Neutrophil (primary cell): ENCODE measurements around the gene PHLDB2.
"Not testable (repeated sequence)": the region's sequence is repeated elsewhere in the genome, so short reads cannot be mapped to it uniquely, and the experiment has no call there.

ENCODE experiments used
- H3K27ac ChIP-seq: fragments of 200-600 bp; sonication (generic); 2 replicates; pipeline ENCODE4 v1.5.1; 2016; ENCODE audit warnings: mild to moderate bottlenecking, moderate library complexity
- H3K27me3 ChIP-seq: fragments of 200-600 bp; sonication (generic); 2 replicates; pipeline ENCODE4 v1.6.0; 2016; ENCODE audit warnings: mild to moderate bottlenecking
- H3K36me3 ChIP-seq: fragments of 200-600 bp; sonication (generic); 2 replicates; pipeline ENCODE4 v1.5.1; 2017
- H3K4me1 ChIP-seq, 2 experiments: fragments of 200-600 bp in 1 of 2; sonication (generic) in 1 of 2; 1 replicate in 1 of 2; 2 replicates in 1 of 2; pipeline versions ENCODE4 v1.5.1 to v1.6.1; 2013 to 2016; ENCODE audit warnings: low read depth in 1 of 2, low read length in 1 of 2, mild to moderate bottlenecking in 1 of 2, moderate library complexity in 1 of 2; ENCODE audit not compliant: control insufficient read depth in 1 of 2, insufficient read depth in 1 of 2
- H3K4me3 ChIP-seq, 2 experiments: fragments of 200-600 bp in 1 of 2; sonication (generic) in 1 of 2; 1 replicate in 1 of 2; 2 replicates in 1 of 2; pipeline ENCODE4 v1.5.1; 2013 to 2016; ENCODE audit warnings: low read depth in 1 of 2, low read length in 1 of 2, mild to moderate bottlenecking in 1 of 2, moderate library complexity in 1 of 2
- H3K9me3 ChIP-seq: fragments of 200-600 bp; sonication (generic); 2 replicates; pipeline ENCODE4 v1.5.1; 2016
- TF ChIP-seq, protein P1 (sequence below): fragments of 200-600 bp; sonication (generic); IDR thresholded peaks from 2 replicates; pipeline ENCODE4 v1.5.1; 2016; ENCODE audit warnings: antibody characterized with exemption

The PHLDB2 gene

DNA sequence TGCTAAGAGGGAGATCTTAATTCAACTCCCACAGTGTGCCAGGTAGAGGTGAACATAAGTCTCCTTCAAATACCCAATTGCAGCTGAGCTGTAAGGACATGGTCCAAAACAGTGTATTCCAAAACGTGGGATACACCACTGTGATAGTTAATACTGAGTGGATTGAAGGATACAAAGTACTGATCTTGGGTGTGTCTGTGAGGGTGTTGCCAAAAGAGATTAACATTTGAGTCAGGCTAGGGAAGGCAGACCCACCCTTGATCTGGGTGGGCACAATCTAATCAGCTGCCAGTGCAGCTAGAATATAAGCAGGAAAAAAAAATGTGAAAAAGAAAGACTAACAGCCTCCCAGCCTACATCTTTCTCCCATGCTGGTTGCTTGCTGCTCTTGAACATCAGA, 45.1 kb upstream of the PHLDB2 start:
- Histone ChIP-seq H3K27me3 (no peaks in the 10 kb centered on the region), H3K4me3 (no peak overlapping the region), H3K36me3 (no peaks in the 10 kb centered on the region), H3K9me3 (no peaks in the 10 kb centered on the region), H3K27ac (no peak overlapping the region), H3K4me1 (no peaks in the 10 kb centered on the region)
- TF ChIP-seq, protein P1, sequence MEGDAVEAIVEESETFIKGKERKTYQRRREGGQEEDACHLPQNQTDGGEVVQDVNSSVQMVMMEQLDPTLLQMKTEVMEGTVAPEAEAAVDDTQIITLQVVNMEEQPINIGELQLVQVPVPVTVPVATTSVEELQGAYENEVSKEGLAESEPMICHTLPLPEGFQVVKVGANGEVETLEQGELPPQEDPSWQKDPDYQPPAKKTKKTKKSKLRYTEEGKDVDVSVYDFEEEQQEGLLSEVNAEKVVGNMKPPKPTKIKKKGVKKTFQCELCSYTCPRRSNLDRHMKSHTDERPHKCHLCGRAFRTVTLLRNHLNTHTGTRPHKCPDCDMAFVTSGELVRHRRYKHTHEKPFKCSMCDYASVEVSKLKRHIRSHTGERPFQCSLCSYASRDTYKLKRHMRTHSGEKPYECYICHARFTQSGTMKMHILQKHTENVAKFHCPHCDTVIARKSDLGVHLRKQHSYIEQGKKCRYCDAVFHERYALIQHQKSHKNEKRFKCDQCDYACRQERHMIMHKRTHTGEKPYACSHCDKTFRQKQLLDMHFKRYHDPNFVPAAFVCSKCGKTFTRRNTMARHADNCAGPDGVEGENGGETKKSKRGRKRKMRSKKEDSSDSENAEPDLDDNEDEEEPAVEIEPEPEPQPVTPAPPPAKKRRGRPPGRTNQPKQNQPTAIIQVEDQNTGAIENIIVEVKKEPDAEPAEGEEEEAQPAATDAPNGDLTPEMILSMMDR = no peak

DNA sequence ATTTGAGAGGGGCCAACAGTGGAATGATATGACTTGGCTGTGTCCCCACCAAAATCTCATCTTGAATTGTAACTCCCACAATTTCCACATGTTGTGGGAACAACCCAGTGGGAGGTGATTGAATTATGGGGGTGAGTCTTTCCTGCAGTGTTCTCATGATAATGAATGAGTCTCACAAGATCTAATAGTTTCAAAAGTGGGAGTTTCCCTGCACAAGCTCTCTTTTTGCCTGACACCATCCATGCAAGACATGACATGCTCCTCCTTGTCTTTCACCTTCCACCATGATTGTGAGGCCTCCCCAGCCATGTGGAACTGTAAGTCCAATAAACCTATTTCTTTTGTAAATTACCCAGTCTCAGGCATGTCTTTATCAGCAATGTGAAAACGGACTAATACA, 42.3 kb upstream of the PHLDB2 start:
- H3K27ac ChIP-seq, H3K9me3 ChIP-seq, H3K27me3 ChIP-seq, H3K4me1 ChIP-seq, H3K36me3 ChIP-seq, H3K4me3 ChIP-seq: not testable (repeated sequence)

DNA sequence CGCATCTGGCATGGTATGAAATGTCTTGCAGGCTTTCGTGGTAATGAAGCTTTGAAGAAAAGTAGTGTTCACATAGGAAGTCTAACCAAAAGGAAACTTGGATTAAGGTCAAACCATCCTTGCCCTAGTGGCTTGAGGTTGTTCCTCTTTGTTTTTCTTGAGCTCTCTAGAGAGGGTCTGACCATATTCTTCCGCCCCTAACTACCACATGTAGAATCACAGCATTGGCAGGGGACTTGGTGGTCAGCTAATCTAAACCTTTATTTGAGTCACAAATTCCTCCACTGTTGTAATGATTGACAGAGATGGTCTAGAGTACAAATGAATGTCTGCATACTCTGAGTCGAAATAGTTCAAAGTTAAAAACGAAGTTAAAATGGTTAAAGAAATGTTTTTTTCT, 39.1 kb upstream of the PHLDB2 start:
- H3K36me3 ChIP-seq = no peaks in the 10 kb centered on the region
- no peaks in the 10 kb centered on the region for H3K27me3 ChIP-seq

DNA sequence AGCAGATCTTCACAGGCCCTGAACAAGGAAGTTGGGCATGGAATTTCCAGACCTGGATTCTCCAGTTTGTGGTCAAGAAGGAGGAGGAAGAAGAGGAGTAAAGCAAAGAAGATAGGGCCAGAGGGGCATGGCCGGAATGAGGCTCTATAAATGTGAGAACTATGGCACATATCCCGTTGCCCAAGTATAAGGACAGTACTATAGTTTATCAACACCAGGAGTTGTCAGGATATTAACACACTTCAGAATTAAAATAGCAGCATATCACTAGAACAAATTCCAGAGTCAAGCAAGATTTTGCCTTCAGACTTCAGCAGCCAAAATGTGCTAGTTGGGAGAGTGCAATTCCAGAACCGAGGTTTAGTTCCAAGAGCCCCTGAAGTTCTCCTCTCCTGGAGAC, 38.4 kb upstream of the PHLDB2 start:
- Histone ChIP-seq H3K4me3 (no peak overlapping the region), H3K27me3 (no peaks in the 10 kb centered on the region), H3K4me1 (no peaks in the 10 kb centered on the region), H3K36me3 (no peaks in the 10 kb centered on the region), H3K27ac (no peak overlapping the region), H3K9me3 (no peaks in the 10 kb centered on the region)
- TF ChIP-seq, protein P1 = no peak

More for the DNA sequence above, 39.1 kb upstream of the PHLDB2 start:
- no peak overlapping the region for H3K27ac ChIP-seq
- H3K9me3 ChIP-seq = no peaks in the 10 kb centered on the region
- no peak overlapping the region for H3K4me3 ChIP-seq
- TF ChIP-seq, protein P1 = no peak
- H3K4me1 ChIP-seq = no peaks in the 10 kb centered on the region

DNA sequence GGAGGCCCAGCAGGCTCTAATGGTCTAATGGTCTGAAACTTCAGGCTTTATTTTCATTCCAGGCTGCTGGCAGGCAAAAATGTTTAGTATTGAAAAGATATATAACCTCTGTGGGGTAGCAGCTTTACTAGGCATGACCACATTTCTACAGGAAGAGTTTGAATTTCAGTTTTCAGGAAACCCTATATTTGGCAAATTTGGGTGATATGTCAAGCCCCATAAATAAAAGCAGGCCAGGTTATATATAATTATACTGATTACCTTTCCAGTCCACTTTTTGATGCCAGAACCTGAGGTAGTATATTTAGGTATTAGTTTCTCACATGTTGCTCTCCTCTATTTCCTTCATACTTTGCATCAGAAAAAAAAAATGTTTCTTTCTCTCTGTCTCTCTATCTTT, 37.2 kb upstream of the PHLDB2 start:
- TF ChIP-seq, protein P1 = no peak
- Histone ChIP-seq H3K27me3 (no peaks in the 10 kb centered on the region), H3K9me3 (no peaks in the 10 kb centered on the region), H3K27ac (no peak overlapping the region), H3K4me3 (no peak overlapping the region), H3K4me1 (no peaks in the 10 kb centered on the region), H3K36me3 (no peaks in the 10 kb centered on the region)

DNA sequence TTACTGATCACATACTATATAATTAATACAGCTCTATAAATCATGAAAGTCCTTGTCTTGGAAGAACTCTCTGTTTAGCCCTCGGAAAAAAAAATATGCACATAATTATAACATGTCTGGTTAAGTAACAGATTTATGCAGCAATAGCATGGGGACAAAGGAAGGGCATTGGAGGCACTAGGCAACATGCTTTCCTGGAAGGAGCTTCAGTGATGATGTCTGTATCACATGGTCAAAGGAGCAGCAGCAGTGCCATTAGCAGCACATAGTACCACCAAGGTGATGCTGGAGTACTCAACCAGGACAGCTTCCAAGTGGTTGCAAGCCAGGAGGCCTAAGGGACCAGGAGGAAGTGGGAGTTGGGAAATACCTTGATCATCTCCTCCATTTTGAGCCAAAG, 36.3 kb upstream of the PHLDB2 start:
- H3K27ac ChIP-seq = no peak overlapping the region
- no peaks in the 10 kb centered on the region for H3K27me3 ChIP-seq
- no peaks in the 10 kb centered on the region for H3K36me3 ChIP-seq
- TF ChIP-seq, protein P1 = no peak
- H3K4me1 ChIP-seq = no peaks in the 10 kb centered on the region
- no peaks in the 10 kb centered on the region for H3K9me3 ChIP-seq
- H3K4me3 ChIP-seq = no peak overlapping the region
